Measurements from ENCODE around the gene BNC1. TPM values are rescaled to one million over a fixed set of nuclear protein-coding genes. Genes with fewer than 3 reads are reported as not detected.

Gene BNC1, protein sequence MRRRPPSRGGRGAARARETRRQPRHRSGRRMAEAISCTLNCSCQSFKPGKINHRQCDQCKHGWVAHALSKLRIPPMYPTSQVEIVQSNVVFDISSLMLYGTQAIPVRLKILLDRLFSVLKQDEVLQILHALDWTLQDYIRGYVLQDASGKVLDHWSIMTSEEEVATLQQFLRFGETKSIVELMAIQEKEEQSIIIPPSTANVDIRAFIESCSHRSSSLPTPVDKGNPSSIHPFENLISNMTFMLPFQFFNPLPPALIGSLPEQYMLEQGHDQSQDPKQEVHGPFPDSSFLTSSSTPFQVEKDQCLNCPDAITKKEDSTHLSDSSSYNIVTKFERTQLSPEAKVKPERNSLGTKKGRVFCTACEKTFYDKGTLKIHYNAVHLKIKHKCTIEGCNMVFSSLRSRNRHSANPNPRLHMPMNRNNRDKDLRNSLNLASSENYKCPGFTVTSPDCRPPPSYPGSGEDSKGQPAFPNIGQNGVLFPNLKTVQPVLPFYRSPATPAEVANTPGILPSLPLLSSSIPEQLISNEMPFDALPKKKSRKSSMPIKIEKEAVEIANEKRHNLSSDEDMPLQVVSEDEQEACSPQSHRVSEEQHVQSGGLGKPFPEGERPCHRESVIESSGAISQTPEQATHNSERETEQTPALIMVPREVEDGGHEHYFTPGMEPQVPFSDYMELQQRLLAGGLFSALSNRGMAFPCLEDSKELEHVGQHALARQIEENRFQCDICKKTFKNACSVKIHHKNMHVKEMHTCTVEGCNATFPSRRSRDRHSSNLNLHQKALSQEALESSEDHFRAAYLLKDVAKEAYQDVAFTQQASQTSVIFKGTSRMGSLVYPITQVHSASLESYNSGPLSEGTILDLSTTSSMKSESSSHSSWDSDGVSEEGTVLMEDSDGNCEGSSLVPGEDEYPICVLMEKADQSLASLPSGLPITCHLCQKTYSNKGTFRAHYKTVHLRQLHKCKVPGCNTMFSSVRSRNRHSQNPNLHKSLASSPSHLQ
- total RNA-seq: 1.0 TPM
- 1 to 10 TPM in 5 of 8 donors, under 1 TPM in 3; 0.69 to 3.0 (median 1.5) TPM for polyA plus RNA-seq (ENCODE audit: insufficient read depth in 1 of 8, insufficient read length in 8 of 8, low replicate concordance in 1 of 8)
- long read RNA-seq, donor 1: 0 reads
- long read RNA-seq, donor 2: 0 reads
- long read RNA-seq, donor 3: 0 reads
- long read RNA-seq, donor 4: 0 reads
- long read RNA-seq, donor 5: 0 reads
- long read RNA-seq, donor 6, full-length matches to known transcripts: 2 of 2 reads
- long read RNA-seq, donor 6, partial matches to known transcripts: 0 of 2 reads
- long read RNA-seq, donor 6, other reads (novel, unspliced or antisense): 0 of 2 reads
- long read RNA-seq, donor 7: 0 reads
- long read RNA-seq, donor 8: 0 reads
- long read RNA-seq, donor 9: 0 reads
- long read RNA-seq, donor 10: 0 reads
- long read RNA-seq, donor 11: 0 reads

DNA sequence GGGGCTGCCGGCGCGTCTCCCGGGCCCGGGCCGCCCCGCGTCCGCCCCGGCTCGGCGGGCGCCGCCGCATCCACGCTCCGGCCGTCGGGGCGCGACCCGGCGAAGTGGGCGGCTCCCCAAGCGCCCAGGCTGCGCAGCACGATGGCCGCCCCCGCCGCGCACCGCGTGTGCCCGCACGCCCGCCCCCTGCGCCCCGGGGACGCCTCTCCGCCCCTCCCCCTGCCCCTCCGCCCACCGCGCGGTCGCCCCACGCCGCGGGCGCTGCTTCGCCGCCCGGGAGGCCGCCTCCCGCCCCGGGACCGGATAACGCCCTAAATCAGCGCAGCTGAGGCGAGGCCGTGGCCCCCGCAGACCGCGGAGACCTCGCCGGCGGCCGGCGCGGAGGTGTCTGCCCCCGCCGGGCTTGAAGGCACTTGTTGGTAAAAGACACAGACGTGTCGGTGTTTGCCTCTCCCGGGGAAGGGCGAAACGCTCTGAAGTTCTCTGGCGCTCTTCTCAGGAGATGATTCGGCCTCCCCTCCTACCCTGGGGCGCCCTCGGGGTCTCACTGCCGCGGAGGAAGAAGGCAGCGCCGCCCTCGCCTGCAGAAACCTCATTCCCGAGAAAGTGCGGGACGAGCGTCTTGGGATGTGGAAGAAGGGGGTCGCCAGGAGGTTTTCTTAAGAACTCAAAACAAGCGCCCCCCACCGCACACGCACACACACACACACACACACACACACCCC lies at the start of gene BNC1:
Gene BNC1 (minus strand): TSS at position 106 of the 725 bp plus-strand sequence. CDS start 36 bp downstream, at position 70.
- WGBS (ENCODE audit: insufficient coverage): under 1% methylated on average over 71 of the region's 93 CpGs
- peak within 1 kb of the TSS; percentile 60 for H3K4me3 ChIP-seq (ENCODE audit: low read length)
- no peaks in the 10 kb centered on the region for H3K9me3 ChIP-seq (replicated peaks; ENCODE audit: control insufficient read depth, low read depth, low read length)
- no peak within 1 kb of the TSS for H3K27ac ChIP-seq (ENCODE audit: low read length)
- no peaks in the 10 kb centered on the region for H3K36me3 ChIP-seq (ENCODE audit: control insufficient read depth, insufficient read depth, low read length)
- H3K27me3 ChIP-seq (ENCODE audit: control insufficient read depth, insufficient read depth, low read length): peaks cover 45% of the 10 kb centered on the region
- peaks cover 20% of the 10 kb centered on the region for H3K4me1 ChIP-seq (ENCODE audit: control insufficient read depth, insufficient read depth, low read length)
- peak; percentile 13 for DNase-seq

DNA sequence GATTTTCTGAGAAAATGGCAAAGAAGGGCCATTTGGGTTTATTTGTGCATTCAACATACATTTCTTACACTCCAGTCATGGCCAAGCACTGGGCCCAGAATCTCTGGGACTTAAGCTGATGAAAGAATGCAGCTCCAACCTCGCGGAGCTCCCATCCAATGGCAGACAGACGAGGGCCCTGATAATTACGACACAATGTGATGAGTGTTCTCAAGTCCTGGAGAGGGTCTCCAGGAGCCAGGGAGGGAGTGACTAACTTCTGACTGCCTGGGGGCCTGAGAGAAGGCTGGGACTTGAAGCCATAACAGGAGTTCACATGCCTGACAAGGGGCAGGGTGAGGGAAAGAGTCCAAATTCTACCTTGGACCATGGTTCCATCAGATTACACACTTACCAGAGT lies 42.6 kb upstream of the BNC1 start:
- WGBS (ENCODE audit: insufficient coverage): 47% methylated on average over 4 of the region's 4 CpGs
- Histone ChIP-seq H3K27ac (ENCODE audit: low read length) (no peak overlapping the region), H3K27me3 (ENCODE audit: control insufficient read depth, insufficient read depth, low read length) (no peaks in the 10 kb centered on the region), H3K4me3 (ENCODE audit: low read length) (no peak overlapping the region), H3K4me1 (ENCODE audit: control insufficient read depth, insufficient read depth, low read length) (peaks cover 15% of the 10 kb centered on the region), H3K9me3 (replicated peaks; ENCODE audit: control insufficient read depth, low read depth, low read length) (no peaks in the 10 kb centered on the region), H3K36me3 (ENCODE audit: control insufficient read depth, insufficient read depth, low read length) (no peaks in the 10 kb centered on the region)
- no peak for DNase-seq

DNA sequence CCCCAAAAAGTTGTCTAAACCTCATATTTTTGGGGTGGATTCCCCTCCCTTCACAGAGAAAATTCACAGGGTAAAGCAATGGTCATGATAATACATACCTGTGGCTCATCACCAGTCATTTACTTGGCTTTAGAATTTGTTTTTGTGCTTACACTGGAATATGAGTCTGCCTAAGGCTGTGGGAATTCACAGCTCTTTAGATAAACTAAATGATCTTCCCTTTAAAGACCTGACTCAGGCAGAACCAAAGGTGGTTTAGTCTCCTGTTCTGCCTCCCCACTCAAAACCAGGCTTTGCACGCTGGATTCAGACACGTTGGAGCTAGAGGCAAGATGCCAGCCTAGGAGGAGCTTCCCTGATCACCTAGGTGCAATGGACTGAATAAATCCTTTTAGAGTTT lies 40.3 kb upstream of the BNC1 start:
- Histone ChIP-seq H3K27me3 (ENCODE audit: control insufficient read depth, insufficient read depth, low read length) (no peaks in the 10 kb centered on the region), H3K4me3 (ENCODE audit: low read length) (no peak overlapping the region), H3K4me1 (ENCODE audit: control insufficient read depth, insufficient read depth, low read length) (peaks cover 20% of the 10 kb centered on the region), H3K27ac (ENCODE audit: low read length) (no peak overlapping the region), H3K36me3 (ENCODE audit: control insufficient read depth, insufficient read depth, low read length) (no peaks in the 10 kb centered on the region), H3K9me3 (replicated peaks; ENCODE audit: control insufficient read depth, low read depth, low read length) (no peaks in the 10 kb centered on the region)
- WGBS (ENCODE audit: insufficient coverage): no CpG with 5 or more reads among the region's 2 CpGs
- DNase-seq: no peak

DNA sequence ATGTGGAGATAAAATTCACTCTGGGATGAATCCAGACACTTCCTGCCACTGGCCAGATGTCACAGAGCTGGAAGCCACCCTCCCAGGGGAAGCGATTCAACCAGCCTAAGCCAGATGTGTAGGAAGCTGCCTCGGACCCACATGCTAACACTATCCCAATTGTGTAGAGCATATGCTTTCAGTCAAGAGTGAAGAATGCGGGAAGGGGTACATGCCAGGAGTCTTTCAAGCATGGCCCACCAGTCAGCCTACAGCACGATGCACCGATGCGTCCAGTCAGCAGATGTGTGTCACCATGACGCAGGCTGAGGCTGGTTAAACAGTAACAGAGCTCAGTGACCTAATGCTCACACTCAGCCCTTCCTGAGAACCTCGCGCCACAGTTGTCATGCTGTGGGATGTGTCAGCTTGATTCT lies 38.8 kb upstream of the BNC1 start:
- DNase-seq: peak; percentile 86
- Histone ChIP-seq H3K27me3 (ENCODE audit: control insufficient read depth, insufficient read depth, low read length) (no peaks in the 10 kb centered on the region), H3K4me3 (ENCODE audit: low read length) (no peak overlapping the region), H3K4me1 (ENCODE audit: control insufficient read depth, insufficient read depth, low read length) (peaks cover 20% of the 10 kb centered on the region), H3K36me3 (ENCODE audit: control insufficient read depth, insufficient read depth, low read length) (no peaks in the 10 kb centered on the region), H3K9me3 (replicated peaks; ENCODE audit: control insufficient read depth, low read depth, low read length) (no peaks in the 10 kb centered on the region), H3K27ac (ENCODE audit: low read length) (peak overlapping the region; percentile 71)
- 23% methylated on average over 9 of the region's 9 CpGs for WGBS (ENCODE audit: insufficient coverage)

DNA sequence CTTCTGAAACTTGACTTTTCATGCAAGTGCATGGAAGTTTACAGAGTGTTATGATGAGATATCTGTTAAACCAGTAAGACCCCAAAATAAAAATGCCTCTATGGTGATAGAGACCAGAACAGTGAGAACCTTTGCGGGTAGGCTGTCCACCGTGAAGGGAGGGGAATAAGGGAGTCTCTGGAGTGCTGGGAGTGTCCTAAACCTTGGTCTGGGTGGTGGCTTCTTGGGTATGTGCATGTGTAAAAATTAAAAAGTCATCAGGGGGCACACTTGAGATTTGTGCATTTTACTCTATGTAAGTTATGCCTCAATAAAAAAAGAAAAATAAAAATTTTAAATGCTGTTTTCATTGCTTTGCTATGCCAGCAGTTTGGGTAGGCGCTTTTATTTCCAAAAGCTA lies 38.2 kb upstream of the BNC1 start:
- no peak for DNase-seq
- Histone ChIP-seq H3K27me3 (ENCODE audit: control insufficient read depth, insufficient read depth, low read length) (no peaks in the 10 kb centered on the region), H3K9me3 (replicated peaks; ENCODE audit: control insufficient read depth, low read depth, low read length) (no peaks in the 10 kb centered on the region), H3K4me1 (ENCODE audit: control insufficient read depth, insufficient read depth, low read length) (peaks cover 20% of the 10 kb centered on the region), H3K27ac (ENCODE audit: low read length) (no peak overlapping the region), H3K4me3 (ENCODE audit: low read length) (no peak overlapping the region), H3K36me3 (ENCODE audit: control insufficient read depth, insufficient read depth, low read length) (no peaks in the 10 kb centered on the region)
- 70% methylated on average over 2 of the region's 3 CpGs for WGBS (ENCODE audit: insufficient coverage)

DNA sequence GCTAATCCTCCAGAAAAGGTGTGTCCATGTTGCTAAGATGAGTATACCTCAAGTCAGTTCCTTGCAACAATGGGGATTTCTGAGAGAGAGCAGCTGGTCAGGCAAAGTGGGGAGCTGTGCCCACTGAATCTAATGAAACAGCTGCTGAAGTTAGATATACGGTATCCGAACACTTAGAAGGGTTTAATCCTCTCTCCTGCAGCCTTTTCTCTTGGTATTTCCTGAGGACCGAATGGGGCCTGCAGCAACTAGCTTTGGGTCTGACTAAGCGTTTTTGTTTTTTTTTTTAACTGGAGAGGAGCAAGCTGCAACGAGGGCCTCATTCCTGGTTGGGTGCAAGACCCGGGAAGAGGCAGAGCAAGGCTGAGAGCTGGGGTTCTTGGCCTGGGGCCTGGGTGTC lies 37.6 kb upstream of the BNC1 start:
- WGBS (ENCODE audit: insufficient coverage): 21% methylated on average over 2 of the region's 6 CpGs
- Histone ChIP-seq H3K27ac (ENCODE audit: low read length) (no peak overlapping the region), H3K4me1 (ENCODE audit: control insufficient read depth, insufficient read depth, low read length) (peaks cover 20% of the 10 kb centered on the region), H3K9me3 (replicated peaks; ENCODE audit: control insufficient read depth, low read depth, low read length) (no peaks in the 10 kb centered on the region), H3K4me3 (ENCODE audit: low read length) (no peak overlapping the region), H3K36me3 (ENCODE audit: control insufficient read depth, insufficient read depth, low read length) (no peaks in the 10 kb centered on the region), H3K27me3 (ENCODE audit: control insufficient read depth, insufficient read depth, low read length) (no peaks in the 10 kb centered on the region)
- peak; percentile 20 for DNase-seq

DNA sequence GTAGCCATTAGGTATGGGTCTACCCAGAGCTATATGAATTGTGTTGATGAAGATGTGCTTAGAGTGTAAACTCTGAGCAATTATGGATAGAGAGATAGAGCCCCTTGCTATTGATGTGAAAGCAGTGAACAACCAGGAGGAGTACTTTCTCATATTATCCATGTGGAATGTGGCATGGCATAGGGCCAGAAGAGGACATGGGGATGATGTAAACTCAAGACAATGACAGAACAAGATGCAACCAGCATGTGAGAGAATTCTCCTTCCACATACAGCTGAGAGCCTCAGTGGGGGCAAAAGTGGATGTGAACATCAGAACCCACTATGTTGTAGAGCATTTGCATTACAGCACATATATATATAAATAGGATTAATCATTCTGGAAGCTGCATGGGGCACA lies 36.4 kb upstream of the BNC1 start:
- Histone ChIP-seq H3K27me3 (ENCODE audit: control insufficient read depth, insufficient read depth, low read length) (no peaks in the 10 kb centered on the region), H3K9me3 (replicated peaks; ENCODE audit: control insufficient read depth, low read depth, low read length) (no peaks in the 10 kb centered on the region), H3K4me1 (ENCODE audit: control insufficient read depth, insufficient read depth, low read length) (peaks cover 20% of the 10 kb centered on the region), H3K27ac (ENCODE audit: low read length) (no peak overlapping the region), H3K36me3 (ENCODE audit: control insufficient read depth, insufficient read depth, low read length) (no peaks in the 10 kb centered on the region), H3K4me3 (ENCODE audit: low read length) (no peak overlapping the region)
- no peak for DNase-seq

DNA sequence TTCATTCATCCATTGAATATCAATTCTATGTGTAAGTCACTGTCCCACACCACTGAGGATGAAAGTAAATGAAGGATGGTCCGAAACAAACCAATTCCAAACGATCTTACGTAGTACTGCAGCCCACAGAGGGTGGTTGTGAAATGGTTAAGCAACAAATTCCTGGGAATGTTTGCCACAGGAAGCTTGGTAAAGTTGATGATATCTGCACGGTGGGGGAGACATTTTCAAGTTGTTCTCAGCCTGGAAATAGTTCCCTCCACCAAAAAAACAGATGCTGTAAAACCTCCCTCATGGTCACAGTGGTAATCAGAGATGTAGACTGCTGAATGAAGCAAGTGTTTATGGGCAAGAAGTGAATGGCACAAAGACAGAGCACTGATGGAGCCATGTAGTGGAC lies 35.9 kb upstream of the BNC1 start:
- no peak for DNase-seq
- Histone ChIP-seq H3K4me3 (ENCODE audit: low read length) (no peak overlapping the region), H3K36me3 (ENCODE audit: control insufficient read depth, insufficient read depth, low read length) (no peaks in the 10 kb centered on the region), H3K9me3 (replicated peaks; ENCODE audit: control insufficient read depth, low read depth, low read length) (no peaks in the 10 kb centered on the region), H3K27me3 (ENCODE audit: control insufficient read depth, insufficient read depth, low read length) (no peaks in the 10 kb centered on the region), H3K4me1 (ENCODE audit: control insufficient read depth, insufficient read depth, low read length) (peaks cover 20% of the 10 kb centered on the region), H3K27ac (ENCODE audit: low read length) (no peak overlapping the region)
- 70% methylated on average over 2 of the region's 4 CpGs for WGBS (ENCODE audit: insufficient coverage)

DNA sequence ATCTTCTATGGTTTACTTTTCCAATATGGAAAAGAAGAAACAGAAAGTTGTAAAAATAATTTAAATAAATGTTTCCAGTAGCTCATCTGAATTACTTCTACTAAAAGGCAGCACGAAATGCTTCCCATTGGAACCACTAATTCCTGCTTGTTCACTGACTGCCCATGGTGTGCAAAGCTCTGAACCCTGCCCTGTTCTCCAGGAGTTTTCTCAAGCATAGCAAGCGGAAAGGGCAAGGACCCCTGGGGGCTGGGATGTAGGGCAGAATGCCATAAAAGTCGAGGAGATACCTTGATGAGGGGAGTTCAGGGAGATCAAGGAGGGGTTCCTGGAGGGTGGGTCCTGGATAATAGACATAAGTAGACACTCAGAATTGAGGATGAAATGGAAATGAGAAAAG lies 35.3 kb upstream of the BNC1 start:
- no peaks in the 10 kb centered on the region for H3K9me3 ChIP-seq (replicated peaks; ENCODE audit: control insufficient read depth, low read depth, low read length)
- no peaks in the 10 kb centered on the region for H3K27me3 ChIP-seq (ENCODE audit: control insufficient read depth, insufficient read depth, low read length)
- WGBS (ENCODE audit: insufficient coverage): 49% methylated on average over 2 of the region's 3 CpGs
- no peak overlapping the region for H3K4me3 ChIP-seq (ENCODE audit: low read length)
- no peak for DNase-seq
- H3K4me1 ChIP-seq (ENCODE audit: control insufficient read depth, insufficient read depth, low read length): peaks cover 20% of the 10 kb centered on the region
- no peaks in the 10 kb centered on the region for H3K36me3 ChIP-seq (ENCODE audit: control insufficient read depth, insufficient read depth, low read length)
- H3K27ac ChIP-seq (ENCODE audit: low read length): no peak overlapping the region

Data from muscle of leg (tissue), 16 donors.